Measurements from ENCODE around the gene TMOD1.

DNA sequence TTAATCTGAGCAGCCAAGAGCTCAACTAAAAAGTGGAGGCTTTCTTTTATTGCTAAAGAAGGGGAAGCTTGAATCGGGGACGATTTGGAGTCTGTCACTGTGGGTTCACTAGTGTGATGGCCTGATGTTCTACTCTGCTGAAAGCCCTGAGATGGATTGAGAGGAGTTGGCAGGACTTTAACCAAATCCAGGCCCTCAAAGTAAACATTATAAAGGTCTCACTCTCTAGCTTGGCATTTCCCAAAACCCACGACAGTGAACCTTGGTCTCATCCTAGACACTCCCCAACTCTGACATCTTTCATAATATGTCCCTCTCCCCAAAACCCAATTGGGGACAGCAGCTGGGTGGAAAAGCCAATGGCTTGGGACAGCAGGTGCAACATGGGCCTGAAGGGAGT lies 32.7 kb downstream of the TMOD1 start:
- TF ChIP-seq EZH2 (IDR thresholded peaks at IDR 0.05; ENCODE audit: insufficient read depth, poor library complexity, severe bottlenecking) = no peak
- no peak for TF ChIP-seq EZH2phosphoT487 (IDR thresholded peaks at IDR 0.05; ENCODE audit: insufficient read depth, low read depth)
